H7 (cell line): ENCODE data around the gene ABHD14A. TPM values are rescaled to one million over a fixed set of nuclear protein-coding genes. Genes with fewer than 3 reads are reported as not detected.
"Not testable (repeated sequence)": the region's sequence is repeated elsewhere in the genome, so short reads cannot be mapped to it uniquely, and the experiment has no call there.

Experiments used
- DNase-seq: peaks from one replicate; pipeline ENCODE4 v3.0.0; 2012
- H3K27me3 ChIP-seq: 2 replicates; pipeline ENCODE4 v1.6.0; 2011; ENCODE audit warnings: mild to moderate bottlenecking, low read length; ENCODE audit not compliant: control insufficient read depth, insufficient read depth
- H3K36me3 ChIP-seq: replicated peaks from 2 replicates; pipeline ENCODE4 v1.5.1; 2011; ENCODE audit warnings: low read length; ENCODE audit not compliant: control insufficient read depth, insufficient read depth
- H3K4me3 ChIP-seq: 2 replicates; pipeline ENCODE4 v1.5.1; 2011; ENCODE audit warnings: low read depth, mild to moderate bottlenecking, control low read depth, low read length, moderate library complexity; ENCODE audit not compliant: insufficient read depth
- total RNA-seq: library from RNA; depleted of rRNA; stranded (reverse); fragments of >200 nt; shearing (Covaris generic); gene quantifications from 2 replicates; pipeline ENCODE4 v1.2.3, GENCODE V29; 2014

Gene ABHD14A
- total RNA-seq, 1 experiment from 2014 or later, result 7.7 TPM

DNA sequence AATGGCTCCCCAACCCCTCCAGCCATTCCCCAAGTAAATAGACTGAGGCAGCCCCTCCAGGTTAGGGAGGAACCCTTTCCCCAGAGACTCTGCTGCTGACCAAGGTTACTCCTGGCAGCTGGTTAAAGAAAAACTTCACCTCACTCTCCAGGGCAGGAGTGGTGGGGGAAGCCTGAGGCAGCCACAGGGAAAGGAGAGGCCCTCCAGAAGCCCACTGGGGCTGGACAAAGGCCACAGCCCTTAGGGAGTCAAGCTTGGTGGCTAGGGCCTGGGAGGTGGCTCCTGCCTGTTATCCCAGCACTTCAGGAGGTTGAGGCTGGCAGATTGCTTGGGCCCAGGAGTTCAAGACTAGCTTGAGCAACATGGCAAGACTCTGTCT, 9.4 kb downstream of the ABHD14A start:
- no peak for DNase-seq
- no peak overlapping the region for H3K4me3 ChIP-seq

DNA sequence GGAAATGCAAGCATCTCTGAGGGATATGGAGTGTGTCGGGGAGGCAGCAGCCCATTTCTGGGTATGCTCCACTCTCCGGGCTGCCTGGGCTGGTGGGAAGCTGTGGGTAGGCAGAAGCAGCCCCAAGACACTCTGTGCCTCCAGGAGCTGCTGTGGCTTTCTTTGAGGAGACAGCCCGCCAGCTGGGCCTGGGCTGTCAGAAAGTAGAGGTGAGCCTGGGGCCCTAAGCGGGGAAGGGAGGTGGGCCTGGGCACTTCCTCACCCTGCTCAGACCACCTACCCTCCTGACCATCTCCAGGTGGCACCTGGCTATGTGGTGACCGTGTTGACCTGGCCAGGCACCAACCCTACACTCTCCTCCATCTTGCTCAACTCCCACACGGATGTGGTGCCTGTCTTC, 10.2 kb downstream of the ABHD14A start:
- no peak for DNase-seq
- Histone ChIP-seq H3K4me3 (no peak overlapping the region), H3K36me3 (peaks cover 2% of the 10 kb centered on the region; the same call in 1 of the 2 replicates), H3K27me3 (no peaks in the 10 kb centered on the region)

More for the DNA sequence above, 9.4 kb downstream of the ABHD14A start:
- Histone ChIP-seq H3K27me3 (no peaks in the 10 kb centered on the region), H3K36me3 (peaks cover 2% of the 10 kb centered on the region; the same call in 1 of the 2 replicates)

DNA sequence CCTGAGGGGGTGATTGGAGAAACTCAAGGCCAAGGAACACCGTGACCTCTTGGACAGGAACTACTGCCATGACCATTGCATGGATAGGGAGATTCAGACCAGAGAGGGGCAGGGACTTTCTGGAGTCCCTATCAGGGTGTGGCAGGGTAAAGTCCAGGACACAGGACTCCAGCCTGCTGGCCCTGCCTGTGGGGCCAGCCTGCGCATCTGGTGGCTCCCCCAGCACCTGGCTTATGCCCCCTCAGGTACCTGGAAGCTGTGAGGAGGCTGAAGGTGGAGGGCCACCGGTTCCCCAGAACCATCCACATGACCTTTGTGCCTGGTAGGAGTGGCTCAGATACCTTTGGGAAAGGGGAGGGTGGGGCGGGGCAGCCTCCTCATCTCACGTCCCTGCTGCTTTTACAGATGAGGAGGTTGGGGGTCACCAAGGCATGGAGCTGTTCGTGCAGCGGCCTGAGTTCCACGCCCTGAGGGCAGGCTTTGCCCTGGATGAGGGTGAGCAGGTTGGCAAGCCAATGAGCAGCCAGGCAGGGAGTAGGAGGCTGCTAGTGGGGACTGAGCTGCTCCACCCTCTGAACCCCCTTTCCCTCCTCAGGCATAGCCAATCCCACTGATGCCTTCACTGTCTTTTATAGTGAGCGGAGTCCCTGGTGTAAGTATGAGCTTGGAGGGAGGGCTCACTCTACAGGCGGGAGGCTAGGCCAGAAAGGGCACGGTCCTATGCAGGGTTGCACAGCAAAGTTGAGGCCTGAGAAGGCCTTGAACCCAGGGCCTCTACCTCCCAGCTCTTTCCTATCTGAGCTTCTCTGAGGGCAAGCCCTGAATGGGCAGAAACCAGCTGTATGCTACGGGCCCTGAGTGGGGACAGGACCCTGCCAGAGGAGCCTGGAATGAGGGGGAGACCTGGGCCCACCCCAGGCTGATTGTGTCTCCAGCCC, 11.4 kb downstream of the ABHD14A start:
- no peak overlapping the region for H3K4me3 ChIP-seq
- no peak for DNase-seq
- no peaks in the 10 kb centered on the region for H3K27me3 ChIP-seq
- H3K36me3 ChIP-seq, result peaks cover 2% of the 10 kb centered on the region; the same call in 1 of the 2 replicates

DNA sequence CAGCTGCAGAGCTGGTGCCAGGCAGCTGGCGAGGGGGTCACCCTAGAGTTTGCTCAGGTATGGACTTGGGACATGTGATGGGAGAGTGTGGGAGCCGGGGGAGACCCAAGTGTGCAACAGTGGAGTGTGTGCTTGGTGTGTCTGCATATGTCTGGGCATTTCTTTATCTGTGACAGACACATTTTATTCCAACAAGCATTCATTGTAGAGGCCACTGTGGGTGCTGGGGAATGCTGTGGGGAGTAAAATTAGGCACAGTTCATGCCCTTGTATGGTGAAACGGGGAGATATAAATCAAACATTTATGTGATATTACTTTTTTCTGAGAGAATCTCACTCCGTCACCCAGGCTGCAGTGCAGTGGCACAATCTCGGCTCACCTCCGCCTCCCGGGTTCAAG, 12.7 kb downstream of the ABHD14A start:
- H3K27me3 ChIP-seq, result no peaks in the 10 kb centered on the region
- peaks cover 2% of the 10 kb centered on the region for H3K36me3 ChIP-seq
- no peak for DNase-seq
- no peak overlapping the region for H3K4me3 ChIP-seq

DNA sequence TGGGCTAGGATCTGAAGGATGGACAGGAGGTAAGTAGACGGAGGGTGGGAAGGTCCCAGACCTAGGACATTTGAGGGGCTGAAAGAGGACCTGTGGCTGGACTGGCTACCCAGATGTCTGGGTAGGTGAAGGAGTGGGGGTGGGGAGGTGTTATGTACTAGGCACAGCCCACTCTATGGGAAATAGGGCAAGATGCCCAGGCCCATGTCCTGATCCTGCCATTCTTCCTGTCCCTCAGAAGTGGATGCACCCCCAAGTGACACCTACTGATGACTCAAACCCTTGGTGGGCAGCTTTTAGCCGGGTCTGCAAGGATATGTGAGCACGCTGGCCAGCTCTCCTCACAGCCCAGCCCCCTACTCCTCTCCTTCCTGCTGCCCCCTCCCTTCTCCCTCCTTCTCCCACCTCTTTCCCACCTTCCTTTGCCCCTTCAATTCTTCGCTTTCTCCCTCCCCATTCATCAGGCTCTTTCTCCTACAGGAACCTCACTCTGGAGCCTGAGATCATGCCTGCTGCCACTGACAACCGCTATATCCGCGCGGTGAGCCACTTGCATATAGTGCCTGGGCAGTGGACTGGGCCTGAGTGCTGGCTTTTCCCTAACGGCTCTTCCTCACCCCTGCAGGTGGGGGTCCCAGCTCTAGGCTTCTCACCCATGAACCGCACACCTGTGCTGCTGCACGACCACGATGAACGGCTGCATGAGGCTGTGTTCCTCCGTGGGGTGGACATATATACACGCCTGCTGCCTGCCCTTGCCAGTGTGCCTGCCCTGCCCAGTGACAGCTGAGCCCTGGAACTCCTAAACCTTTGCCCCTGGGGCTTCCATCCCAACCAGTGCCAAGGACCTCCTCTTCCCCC, 13.7 kb downstream of the ABHD14A start:
- no peak overlapping the region for H3K4me3 ChIP-seq
- peaks cover 4% of the 10 kb centered on the region for H3K36me3 ChIP-seq
- H3K27me3 ChIP-seq, result no peaks in the 10 kb centered on the region
- DNase-seq, result peak; percentile 47

DNA sequence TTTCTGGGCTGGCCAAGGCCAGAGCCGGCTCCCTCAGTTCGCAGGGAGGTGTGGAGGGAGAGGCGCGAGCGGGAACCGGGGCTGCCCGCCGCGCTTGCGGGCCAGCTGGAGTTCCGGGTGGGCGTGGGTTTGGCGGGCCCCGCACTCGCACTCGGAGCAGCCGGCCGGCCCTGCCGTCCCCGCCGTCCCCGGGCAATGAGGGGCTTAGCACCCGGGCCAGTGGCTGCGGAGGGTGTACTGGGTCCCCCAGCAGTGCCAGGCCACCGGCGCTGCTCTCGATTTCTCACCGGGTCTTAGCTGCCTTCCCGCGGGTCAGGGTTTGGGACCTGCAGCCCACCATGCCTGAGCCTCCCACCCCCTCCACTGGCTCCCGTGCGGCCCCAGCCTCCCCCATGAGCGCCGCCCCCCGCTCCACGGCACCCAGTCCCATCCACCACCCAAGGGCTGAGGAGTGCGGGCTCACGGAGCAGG, 15.7 kb downstream of the ABHD14A start:
- H3K36me3 ChIP-seq, result peaks cover 15% of the 10 kb centered on the region
- H3K27me3 ChIP-seq, H3K4me3 ChIP-seq: not testable (repeated sequence)
- DNase-seq, result peak; percentile 48

DNA sequence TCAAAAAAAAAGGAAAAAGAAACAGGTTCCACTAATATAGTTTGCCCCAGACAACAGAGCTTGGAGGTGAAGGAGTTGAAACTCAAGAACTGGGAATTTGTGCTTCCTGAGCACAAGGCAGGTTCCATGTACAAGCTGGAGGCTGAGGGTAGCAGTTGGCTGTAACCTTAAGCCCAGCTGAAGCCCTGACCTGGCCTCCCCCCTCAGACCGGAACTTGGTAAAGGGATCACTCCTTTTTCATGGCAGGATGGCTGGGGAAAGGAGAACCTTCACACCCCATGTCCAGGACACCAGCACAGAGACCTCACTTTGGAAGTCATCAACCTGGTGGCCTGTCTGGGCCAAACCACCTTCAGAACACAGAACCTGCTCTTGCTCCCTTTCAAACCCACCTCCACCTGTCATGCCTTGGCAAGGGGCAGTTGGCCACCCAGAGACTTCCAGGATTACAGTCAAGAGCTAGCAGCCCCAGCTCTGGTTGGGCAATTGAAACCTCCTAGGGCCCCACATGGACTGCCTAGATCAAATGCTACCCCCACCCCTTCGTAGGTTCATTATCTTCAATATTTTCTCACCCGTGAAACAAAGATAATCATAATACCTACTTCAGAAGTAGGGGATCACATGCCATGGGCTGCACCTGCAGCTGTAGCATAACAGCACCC, 17.3 kb downstream of the ABHD14A start:
- peak; percentile 41 for DNase-seq
- Histone ChIP-seq H3K36me3 (peaks cover 15% of the 10 kb centered on the region), H3K27me3 (no peaks in the 10 kb centered on the region), H3K4me3 (no peak overlapping the region)

DNA sequence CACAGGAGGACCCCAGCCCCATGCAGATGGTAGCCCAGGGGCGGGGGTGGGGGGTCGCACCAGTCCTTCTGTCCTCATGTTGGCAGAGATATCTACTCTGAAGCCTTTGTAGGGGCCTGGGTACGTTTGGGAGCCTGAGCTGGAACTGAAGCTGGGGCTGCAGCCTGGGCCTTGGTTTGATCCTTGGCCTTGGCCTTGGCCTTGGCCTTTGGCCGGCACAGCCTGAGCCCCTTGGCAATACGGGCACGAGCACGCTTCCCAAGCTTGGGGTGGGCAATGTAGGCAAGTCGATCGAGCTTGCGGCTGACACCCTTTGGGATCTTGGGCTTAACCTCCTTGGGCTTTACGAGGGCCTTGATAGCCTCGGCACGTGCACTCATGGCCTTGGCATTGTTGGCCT, 18.8 kb downstream of the ABHD14A start:
- not testable (repeated sequence) for H3K27me3 ChIP-seq, DNase-seq, H3K4me3 ChIP-seq
- H3K36me3 ChIP-seq, result peaks cover 15% of the 10 kb centered on the region

DNA sequence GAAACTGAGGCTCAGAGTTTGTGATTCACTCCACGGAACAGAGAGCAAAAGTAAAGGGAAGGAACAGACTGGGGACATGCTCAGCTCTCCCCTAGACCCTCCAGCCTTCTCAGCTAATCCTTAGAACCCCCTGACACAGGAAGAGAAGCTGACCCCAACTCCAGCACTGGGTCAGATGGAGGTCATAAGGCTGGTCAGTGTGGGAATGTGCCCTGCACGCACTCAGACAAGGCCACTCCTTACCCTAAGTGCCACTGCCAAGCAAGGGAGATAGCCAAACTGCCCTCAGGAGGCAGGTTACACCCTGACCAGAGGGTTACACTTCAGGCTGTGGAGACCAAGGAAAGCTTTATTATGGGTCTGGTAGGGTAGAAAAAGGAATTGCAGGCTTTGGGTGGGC, 19.7 kb downstream of the ABHD14A start:
- DNase-seq, result no peak
- Histone ChIP-seq H3K36me3 (peaks cover 13% of the 10 kb centered on the region), H3K4me3 (peak overlapping the region; percentile 80), H3K27me3 (no peaks in the 10 kb centered on the region)

DNA sequence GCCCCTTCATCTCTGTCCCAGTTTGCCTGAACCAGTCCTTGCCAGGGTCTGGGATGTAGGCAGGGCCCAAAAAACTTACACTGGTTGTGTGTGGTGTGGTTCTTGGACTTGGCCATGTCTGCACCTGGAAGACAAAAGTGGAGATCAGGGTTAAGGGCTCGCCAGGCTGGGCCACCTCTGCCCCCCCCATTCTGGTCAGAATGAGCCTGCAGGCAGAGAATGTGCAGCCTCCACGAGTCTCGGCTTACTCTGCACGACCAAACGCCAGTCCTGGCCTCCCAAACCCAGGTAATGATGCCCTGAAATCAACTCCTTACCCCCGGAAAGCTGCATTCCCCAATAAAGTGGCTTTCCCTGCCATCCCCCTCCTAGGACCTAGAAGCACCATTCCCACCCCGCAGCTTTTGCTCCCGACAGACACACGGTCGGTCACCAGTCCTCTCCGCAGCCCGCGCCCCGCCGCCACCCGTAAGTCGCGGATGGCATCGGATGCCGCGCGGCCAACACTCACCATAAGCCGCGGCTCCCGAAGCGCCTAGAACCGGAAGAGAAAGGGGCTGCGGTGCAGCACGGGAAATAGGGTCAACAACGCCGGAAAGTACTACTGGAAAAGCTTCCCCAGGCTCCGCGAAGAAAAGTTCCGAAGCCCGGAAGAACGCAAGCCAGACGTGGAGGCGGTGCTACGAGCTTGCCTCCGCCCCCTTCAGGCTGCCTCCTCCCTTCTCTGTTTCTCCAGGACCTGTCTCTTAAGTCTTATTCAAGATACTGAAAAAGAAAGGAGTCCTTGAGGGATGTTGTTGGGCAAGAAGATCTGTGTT, 20.7 kb downstream of the ABHD14A start, which contains the start of gene RPL29:
Gene RPL29, minus strand, starts transcription at position 550 of the 818 bp plus-strand sequence. Its CDS starts 434 bp downstream, at position 116.
- H3K4me3 ChIP-seq, result peak within 1 kb of the TSS; percentile 80
- H3K27me3 ChIP-seq, result no peaks in the 10 kb centered on the region
- DNase-seq, result peak; percentile 93
- H3K36me3 ChIP-seq, result peaks cover 13% of the 10 kb centered on the region

DNA sequence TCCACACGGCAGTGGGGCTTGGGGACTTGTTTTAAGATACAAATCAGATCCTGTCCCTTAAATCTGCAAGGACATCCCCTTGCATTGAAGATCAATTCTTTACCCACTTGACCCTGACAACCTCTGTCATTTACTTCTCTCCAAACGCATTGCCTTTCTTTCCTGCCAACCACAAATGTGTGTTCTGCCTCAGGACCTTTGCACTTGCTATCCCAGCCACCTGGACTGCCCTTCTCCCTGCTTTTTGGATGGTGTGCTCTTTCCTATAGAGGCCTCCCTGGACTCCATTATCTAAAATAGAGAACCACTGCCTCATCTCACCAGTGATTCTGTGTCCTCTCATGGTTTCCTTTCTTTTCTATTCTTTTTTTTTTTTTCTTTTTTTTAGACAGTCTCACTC, 22.3 kb downstream of the ABHD14A start:
- Histone ChIP-seq H3K4me3 (no peak overlapping the region), H3K36me3 (peaks cover 13% of the 10 kb centered on the region), H3K27me3 (no peaks in the 10 kb centered on the region)
- no peak for DNase-seq

DNA sequence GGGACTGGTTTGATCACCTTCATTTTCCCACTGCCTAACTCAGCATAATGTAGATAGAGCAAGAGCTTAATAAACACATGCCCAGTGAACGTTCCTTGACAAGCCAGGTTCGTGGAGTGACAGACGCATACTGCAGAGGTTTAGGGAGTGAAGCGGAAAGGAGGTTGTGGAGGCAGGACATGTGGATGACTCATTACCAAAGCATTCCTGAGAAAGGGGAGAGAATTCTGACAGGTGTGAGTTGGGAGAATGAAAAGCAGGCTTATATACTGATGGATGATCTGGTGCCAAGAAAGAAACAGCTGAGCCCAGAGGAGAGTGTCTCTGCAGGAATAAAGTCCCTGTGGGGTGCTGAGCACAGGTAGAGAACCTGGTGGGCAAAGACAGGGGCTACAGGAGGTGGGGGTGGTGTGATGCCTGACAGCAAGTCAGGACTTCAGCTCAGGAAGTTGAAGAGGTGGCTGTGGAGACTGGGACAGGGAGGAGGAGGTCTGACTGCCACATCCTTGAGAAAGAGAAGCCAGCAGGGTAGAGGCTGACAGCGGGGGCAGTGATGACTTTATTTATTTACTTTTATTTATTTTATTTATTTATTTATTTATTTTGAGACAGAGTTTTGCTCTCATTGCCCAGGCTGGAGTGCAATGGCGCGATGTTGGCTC, 23.2 kb downstream of the ABHD14A start:
- no peak for DNase-seq
- peaks cover 13% of the 10 kb centered on the region for H3K36me3 ChIP-seq
- H3K4me3 ChIP-seq, result no peak overlapping the region
- no peaks in the 10 kb centered on the region for H3K27me3 ChIP-seq

DNA sequence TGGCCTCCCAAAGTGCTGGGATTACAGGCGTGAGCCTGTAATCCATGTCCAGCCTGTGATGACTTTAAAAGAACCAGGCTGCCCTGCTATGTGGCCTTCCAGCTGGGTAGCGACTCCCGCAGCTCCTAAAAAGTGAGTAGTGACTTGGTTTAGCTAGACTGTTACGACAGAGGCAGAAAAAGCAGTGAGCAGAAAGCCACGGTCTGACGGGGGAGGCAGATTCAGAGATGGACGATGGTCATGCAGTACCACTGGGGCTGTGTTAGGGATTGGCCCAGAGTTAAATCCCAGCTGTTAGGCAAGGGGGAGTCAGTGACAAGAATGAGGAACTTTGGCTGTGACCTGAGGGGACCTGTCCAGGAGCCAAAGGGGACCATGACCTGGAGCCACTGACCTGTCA, 23.9 kb downstream of the ABHD14A start:
- H3K4me3 ChIP-seq, result no peak overlapping the region
- DNase-seq, result no peak
- no peaks in the 10 kb centered on the region for H3K27me3 ChIP-seq
- peaks cover 11% of the 10 kb centered on the region for H3K36me3 ChIP-seq
